SH-SY5Y (cell line): ENCODE results near the gene SORCS3.

Experiments used
- GATA2 ChIP-seq: IDR thresholded peaks from 2 replicates; pipeline ENCODE4 v1.6.1; 2011; ENCODE audit warnings: mild to moderate bottlenecking, low read depth, low read length
- GATA3 ChIP-seq: IDR thresholded peaks from 2 replicates; pipeline ENCODE4 v1.6.1; 2011; ENCODE audit warnings: low read depth, mild to moderate bottlenecking, low read length, moderate library complexity

DNA sequence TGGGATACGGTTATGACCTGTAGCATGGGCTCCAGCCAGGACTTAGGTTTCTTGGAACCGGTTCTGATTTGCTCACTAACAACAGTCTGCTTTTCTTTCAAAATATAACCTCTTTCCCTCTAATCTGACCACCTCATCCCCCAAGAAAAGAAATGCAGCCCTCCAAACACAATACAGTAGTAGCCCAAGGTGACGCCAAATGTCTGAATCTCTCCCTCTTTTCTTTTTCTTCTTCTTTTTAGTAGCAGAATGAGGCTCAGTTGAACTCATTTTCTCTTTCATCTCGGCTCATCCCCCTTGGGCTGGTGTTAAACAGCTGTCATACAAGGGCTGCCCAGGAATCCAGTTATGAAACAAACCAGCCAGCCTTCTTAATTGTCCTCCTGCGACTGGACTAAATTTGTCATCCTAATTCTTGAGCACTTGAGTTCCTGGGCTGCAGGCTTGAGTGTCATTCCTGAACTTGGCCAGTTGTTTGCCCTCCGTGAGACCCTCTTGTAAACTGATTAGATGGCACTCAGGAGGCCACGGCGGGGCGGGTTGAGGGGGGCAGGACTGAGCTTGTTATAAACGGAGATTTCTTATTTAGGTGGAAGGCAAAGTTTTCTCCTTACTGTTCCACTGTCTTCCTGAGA is 94.8 kb downstream of the SORCS3 start:
- TF ChIP-seq GATA2 (no peak), GATA3 (no peak)
